Fibroblast of upper back skin (primary cell): Measurements from ENCODE around the gene SHROOM4.

Experiments
- DNase-seq: peaks from one replicate; pipeline ENCODE4 v3.0.0-alpha.2; 2013

SHROOM4 gene

GRCh38 chrX:50614460-50614859 lies 199.5 kb downstream of the SHROOM4 start:
- no peak for DNase-seq

GRCh38 chrX:50613846-50614245 lies 200.1 kb downstream of the SHROOM4 start:
- DNase-seq: peak; percentile 17

GRCh38 chrX:50609796-50610195 lies 204.2 kb downstream of the SHROOM4 start:
- DNase-seq: peak; percentile 26

- DNase-seq: no peak
These were observed 207.6 kb downstream of the SHROOM4 start for GRCh38 chrX:50606300-50606950.

DNA sequence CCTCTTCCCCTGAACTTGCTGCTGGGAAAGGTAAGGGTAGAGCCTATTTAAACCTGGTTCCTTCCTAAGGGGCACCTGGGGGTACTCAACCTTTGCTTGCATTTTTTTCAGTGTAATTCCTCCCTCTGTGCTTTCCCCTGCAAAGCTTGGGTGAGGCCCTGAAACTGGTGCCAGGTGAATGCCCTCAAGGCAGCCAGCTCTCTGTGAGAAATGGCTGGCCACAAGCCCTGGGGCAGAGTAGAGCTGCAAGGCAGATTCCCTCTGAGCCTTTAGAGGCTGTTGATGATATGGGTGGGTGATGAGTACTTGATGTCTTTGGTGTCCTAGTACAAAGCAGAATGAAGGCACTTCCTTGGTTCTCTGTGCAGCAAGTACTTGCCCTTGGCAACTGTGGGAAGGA lies 217.9 kb downstream of the SHROOM4 start:
- no peak for DNase-seq

DNA sequence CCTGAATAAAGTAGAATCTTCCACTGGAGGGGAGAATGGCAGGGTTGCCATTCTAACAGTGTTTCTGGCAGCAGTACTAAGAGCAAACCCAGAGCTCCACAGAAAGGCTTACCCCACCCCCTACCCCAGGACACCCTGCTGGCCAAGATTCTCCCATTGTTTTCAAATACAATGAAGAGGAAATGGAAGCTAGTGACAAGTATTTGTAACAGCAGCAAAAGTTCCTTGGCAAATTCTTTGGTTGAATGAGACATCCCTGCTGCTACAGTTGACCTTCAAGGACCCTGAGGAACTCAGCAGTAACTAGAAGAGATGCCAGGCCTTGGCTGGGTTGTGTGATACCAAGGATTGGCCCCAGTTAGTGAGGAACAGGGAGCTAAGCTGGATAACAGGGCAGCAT lies 219.2 kb downstream of the SHROOM4 start:
- no peak for DNase-seq

DNA sequence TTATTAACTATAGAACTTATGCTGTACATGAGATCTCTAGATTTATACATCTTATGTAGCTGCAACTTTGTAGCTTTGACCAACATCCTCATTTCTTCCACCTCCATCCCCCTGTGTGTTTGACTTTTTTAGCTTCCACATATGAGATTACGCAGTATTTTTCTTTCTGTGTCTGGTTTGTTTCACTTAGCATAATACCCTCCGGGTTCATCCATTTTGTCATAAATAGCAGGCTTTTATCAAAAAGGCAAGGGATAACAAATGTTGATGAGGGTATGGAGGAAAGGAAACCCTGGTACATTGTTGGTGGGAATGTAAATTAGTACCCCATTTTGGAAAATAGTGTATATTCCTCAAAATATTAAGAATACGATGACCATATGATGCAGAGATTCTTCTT lies 227.0 kb downstream of the SHROOM4 start:
- DNase-seq: no peak

GRCh38 chrX:50586407-50586806 lies 227.6 kb downstream of the SHROOM4 start:
- no peak for DNase-seq

- no peak for DNase-seq
These were observed 232.6 kb downstream of the SHROOM4 start for GRCh38 chrX:50581405-50581804.

DNA sequence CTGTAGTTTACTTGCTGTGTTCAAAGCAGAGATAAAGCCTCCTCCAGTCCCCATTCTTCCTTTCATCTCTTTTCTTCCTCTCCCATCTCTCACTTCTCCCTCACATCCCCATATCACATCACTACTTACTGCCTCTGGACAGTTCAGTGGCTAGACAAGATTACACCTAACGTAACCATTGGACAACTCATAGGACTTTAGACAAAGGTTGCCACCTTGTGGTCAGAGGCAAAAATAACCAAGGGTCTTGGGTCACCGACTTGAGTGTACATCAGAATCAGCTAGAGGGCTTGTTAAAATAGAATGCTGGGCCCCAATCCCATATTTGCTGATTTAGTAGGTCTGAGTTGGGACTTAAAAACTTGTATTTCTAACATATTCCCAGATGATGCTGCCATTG lies 234.0 kb downstream of the SHROOM4 start:
- peak; percentile 37 for DNase-seq

DNA sequence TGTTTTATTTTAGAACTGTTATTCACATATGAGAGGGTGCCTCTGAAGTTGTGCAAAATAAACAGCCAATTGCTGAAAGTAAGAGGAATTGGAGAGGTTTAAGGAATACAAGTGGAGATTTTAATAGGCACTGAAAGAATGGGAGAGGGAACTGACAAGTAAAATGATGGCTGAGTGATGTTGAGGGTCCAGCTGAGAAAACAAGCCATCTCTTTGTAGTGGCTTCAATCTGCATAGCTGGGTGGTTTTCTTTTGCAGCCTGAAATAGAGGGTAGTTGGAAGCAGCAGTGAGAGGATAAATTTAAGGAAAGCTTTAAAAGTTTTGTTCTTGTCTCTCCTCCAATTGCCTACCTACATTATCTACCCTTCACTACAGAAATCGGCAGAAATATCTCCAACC lies 236.7 kb downstream of the SHROOM4 start:
- no peak for DNase-seq

GRCh38 chrX:50567636-50568035 lies 246.4 kb downstream of the SHROOM4 start:
- DNase-seq: no peak

- no peak for DNase-seq
These were observed 248.3 kb downstream of the SHROOM4 start for GRCh38 chrX:50565718-50566117.
